GM18520 (cell line): ENCODE data around the gene NT5C.
A peak's percentile ranks its signal among the peaks of the same experiment; 100 is the strongest.

Source experiments
- ATAC-seq: cut with Tn5 transposase; IDR thresholded peaks from one replicate; pipeline ENCODE4 v1.9.1; 2021; ENCODE audit not compliant: unreplicated experiment

The NT5C gene

GRCh38 chr17:75118307-75118706 lies 13.2 kb downstream of the NT5C start:
- ATAC-seq, result no peak

GRCh38 chr17:75116737-75117136 lies 14.8 kb downstream of the NT5C start:
- ATAC-seq, result no peak

GRCh38 chr17:75115555-75115954 lies 16.0 kb downstream of the NT5C start:
- ATAC-seq, result no peak

GRCh38 chr17:75114552-75115314 lies 16.8 kb downstream of the NT5C start:
- ATAC-seq, result no peak

GRCh38 chr17:75113798-75114551 lies 17.6 kb downstream of the NT5C start:
- ATAC-seq, result no peak

GRCh38 chr17:75111777-75112335 lies 19.7 kb downstream of the NT5C start:
- ATAC-seq, result no peak

- ATAC-seq, result no peak
Observed at GRCh38 chr17:75110234-75110937, 21.2 kb downstream of the NT5C start.

GRCh38 chr17:75109407-75110233 lies 21.9 kb downstream of the NT5C start, which contains the start of gene ARMC7:
ARMC7 (plus strand) TSS chr17:75109969; CDS start chr17:75110289, 320 bp downstream.
- ATAC-seq, result peak; percentile 39

GRCh38 chr17:75109046-75109406 lies 22.5 kb downstream of the NT5C start:
- no peak for ATAC-seq

- ATAC-seq, result no peak
Observed at GRCh38 chr17:75108193-75108592, 23.3 kb downstream of the NT5C start.

GRCh38 chr17:75105126-75106080 lies 26.1 kb downstream of the NT5C start:
- no peak for ATAC-seq

GRCh38 chr17:75103601-75104554 lies 27.7 kb downstream of the NT5C start:
- ATAC-seq, result no peak

- no peak for ATAC-seq
Observed at GRCh38 chr17:75102385-75102821, 29.1 kb downstream of the NT5C start.

GRCh38 chr17:75099881-75100595 lies 31.5 kb downstream of the NT5C start:
- no peak for ATAC-seq

GRCh38 chr17:75098861-75099260 lies 32.7 kb downstream of the NT5C start:
- ATAC-seq, result no peak

- ATAC-seq, result no peak
Observed at GRCh38 chr17:75097865-75098264, 33.7 kb downstream of the NT5C start.

- ATAC-seq, result no peak
Observed at GRCh38 chr17:75096082-75096625, 35.4 kb downstream of the NT5C start.
